Common myeloid progenitor, CD34-positive (primary cell): ENCODE data around the gene SSBP3.

Experiments
- CTCF ChIA-PET: fragments of 350-600 bp; sonication (Branson Sonifier 250); formaldehyde crosslinking; loops from one replicate; lab custom pipeline; 2021; ENCODE audit warnings: antibody characterized with exemption; lab: Charles Lee
- POLR2A ChIA-PET: fragments of 350-600 bp; sonication (Branson Sonifier 250); formaldehyde crosslinking; loops from one replicate; lab custom pipeline; 2021; ENCODE audit warnings: antibody characterized with exemption; lab: Charles Lee
- DNase-seq, 3 donors: peaks; one replicate each; pipeline versions ENCODE4 v3.0.0 to v3.0.0-alpha.2; 2013
- H3K27ac ChIP-seq, 2 experiments: 1 replicate in 1 of 2; 2 replicates in 1 of 2; pipeline ENCODE4 v1.7.0; 2013; ENCODE audit warnings: inconsistent platforms in 2 of 2, low read length in 2 of 2, mild to moderate bottlenecking in 2 of 2, low read depth in 1 of 2, moderate library complexity in 1 of 2; ENCODE audit not compliant: severe bottlenecking in 2 of 2, insufficient read depth in 1 of 2, poor library complexity in 1 of 2
- H3K27me3 ChIP-seq, 5 experiments: replicated peaks in 2 of 5; 1 replicate in 3 of 5; 2 replicates in 2 of 5; pipeline versions ENCODE4 v1.6.1 to v1.7.0; 2013; ENCODE audit warnings: low read length in 4 of 5, mild to moderate bottlenecking in 2 of 5, moderate library complexity in 2 of 5, inconsistent platforms in 1 of 5; ENCODE audit not compliant: insufficient read depth in 5 of 5, control insufficient read depth in 4 of 5
- H3K36me3 ChIP-seq, 4 experiments: 1 replicate in 2 of 4; 2 replicates in 2 of 4; pipeline versions ENCODE4 v1.6.1 to v1.7.0; 2013; ENCODE audit warnings: low read length in 3 of 4, control low read depth in 1 of 4, mild to moderate bottlenecking in 1 of 4; ENCODE audit not compliant: control insufficient read depth in 4 of 4, insufficient read depth in 4 of 4
- H3K4me1 ChIP-seq, 4 experiments: 1 replicate in 3 of 4; 2 replicates in 1 of 4; pipeline versions ENCODE4 v1.6.1 to v1.7.1; 2013; ENCODE audit warnings: low read length in 3 of 4, mild to moderate bottlenecking in 3 of 4, control low read depth in 1 of 4, inconsistent platforms in 1 of 4, moderate library complexity in 1 of 4; ENCODE audit not compliant: control insufficient read depth in 4 of 4, insufficient read depth in 4 of 4; ENCODE audit errors: control extremely low read depth in 1 of 4
- H3K4me3 ChIP-seq, 7 experiments: 1 replicate in 4 of 7; 2 replicates in 3 of 7; pipeline versions ENCODE4 v1.5.1 to v1.7.0; 2013; ENCODE audit warnings: mild to moderate bottlenecking in 7 of 7, low read length in 6 of 7, moderate library complexity in 6 of 7, inconsistent platforms in 2 of 7, low read depth in 2 of 7, control low read depth in 1 of 7; ENCODE audit not compliant: insufficient read depth in 4 of 7, control insufficient read depth in 1 of 7; ENCODE audit errors: extremely low read depth in 1 of 7
- H3K9me3 ChIP-seq, 5 experiments: 1 replicate in 4 of 5; 2 replicates in 1 of 5; pipeline versions ENCODE4 v1.6.1 to v1.7.1; 2013; ENCODE audit warnings: low read length in 4 of 5, mild to moderate bottlenecking in 2 of 5, inconsistent platforms in 1 of 5, low read depth in 1 of 5, moderate library complexity in 1 of 5; ENCODE audit not compliant: control insufficient read depth in 4 of 5, insufficient read depth in 2 of 5; ENCODE audit errors: control extremely low read depth in 1 of 5
- WGBS: methylation state at CpG from one replicate; pipeline ENCODE4 v1.1.5; 2013; ENCODE audit not compliant: insufficient coverage; 5-methylcytosine and 5-hydroxymethylcytosine counted together

SSBP3 gene

DNA sequence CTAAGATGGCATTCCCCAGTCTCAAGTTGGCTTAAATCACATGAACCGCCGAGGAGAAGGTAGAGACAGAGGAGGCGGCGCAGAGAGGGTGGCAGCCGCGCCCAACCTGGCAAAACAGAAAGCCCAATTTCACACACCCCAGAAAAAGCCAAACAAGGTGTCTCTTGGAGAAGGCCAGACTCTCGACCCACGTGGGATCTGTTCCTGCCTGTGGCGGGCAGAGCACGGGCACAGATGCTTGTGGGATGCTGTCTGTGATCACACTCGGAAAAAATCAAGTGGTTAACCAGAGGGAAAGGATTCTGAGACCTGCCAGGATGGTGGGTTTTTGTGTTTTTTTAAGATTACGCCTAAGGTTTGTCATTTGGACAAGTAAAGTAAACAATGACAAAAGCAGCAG, 125.5 kb downstream of the SSBP3 start:
- H3K9me3 ChIP-seq = no peaks in the 10 kb centered on the region
- peaks cover 11 to 55% (median 26%) of the 10 kb centered on the region in 4 experiments for H3K36me3 ChIP-seq
- WGBS = 94% methylated on average over 9 of the region's 12 CpGs
- no peak for DNase-seq
- H3K4me1 ChIP-seq = peaks cover 4 to 21% (median 14%) of the 10 kb centered on the region in 4 experiments
- POLR2A ChIA-PET = no interaction called here
- CTCF ChIA-PET = interaction anchor here (1.1 kb wide), 1 partner anchor 11 kb away, joined by 5 read pairs; no protein-coding TSS in a partner anchor
- H3K4me3 ChIP-seq = no peak overlapping the region
- H3K27ac ChIP-seq = no peak overlapping the region
- no peaks in the 10 kb centered on the region for H3K27me3 ChIP-seq

DNA sequence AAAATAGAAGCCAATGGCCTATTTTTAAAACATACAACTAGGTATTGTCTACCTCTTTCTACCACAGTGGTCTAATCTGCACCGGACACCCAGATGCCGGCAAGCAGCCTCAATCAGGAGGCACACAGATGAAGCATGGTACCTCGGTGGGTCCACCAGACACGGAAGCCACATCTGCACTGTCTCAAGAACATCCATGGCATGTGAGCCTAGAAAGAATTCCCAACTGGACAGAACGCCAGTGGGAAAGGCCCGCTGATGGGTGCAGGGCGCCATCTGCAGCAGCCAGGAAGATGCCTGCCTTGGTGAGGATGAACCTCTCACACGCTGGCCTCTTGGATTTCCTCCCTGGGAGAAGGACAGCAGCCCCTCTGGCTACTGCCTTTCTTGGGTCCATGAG, 126.7 kb downstream of the SSBP3 start:
- DNase-seq = no peak
- H3K4me3 ChIP-seq = no peak overlapping the region
- H3K4me1 ChIP-seq = peaks cover 4 to 28% (median 16%) of the 10 kb centered on the region in 4 experiments
- WGBS = over 99% methylated on average over 8 of the region's 8 CpGs
- H3K9me3 ChIP-seq = no peaks in the 10 kb centered on the region
- peaks cover 11 to 65% (median 27%) of the 10 kb centered on the region in 4 experiments for H3K36me3 ChIP-seq
- no peak overlapping the region for H3K27ac ChIP-seq
- ChIA-PET CTCF (interaction anchor here (1.2 kb wide), 1 partner anchor 50 kb away, joined by 3 read pairs; no protein-coding TSS in a partner anchor), POLR2A (no interaction called here)
- no peaks in the 10 kb centered on the region for H3K27me3 ChIP-seq

DNA sequence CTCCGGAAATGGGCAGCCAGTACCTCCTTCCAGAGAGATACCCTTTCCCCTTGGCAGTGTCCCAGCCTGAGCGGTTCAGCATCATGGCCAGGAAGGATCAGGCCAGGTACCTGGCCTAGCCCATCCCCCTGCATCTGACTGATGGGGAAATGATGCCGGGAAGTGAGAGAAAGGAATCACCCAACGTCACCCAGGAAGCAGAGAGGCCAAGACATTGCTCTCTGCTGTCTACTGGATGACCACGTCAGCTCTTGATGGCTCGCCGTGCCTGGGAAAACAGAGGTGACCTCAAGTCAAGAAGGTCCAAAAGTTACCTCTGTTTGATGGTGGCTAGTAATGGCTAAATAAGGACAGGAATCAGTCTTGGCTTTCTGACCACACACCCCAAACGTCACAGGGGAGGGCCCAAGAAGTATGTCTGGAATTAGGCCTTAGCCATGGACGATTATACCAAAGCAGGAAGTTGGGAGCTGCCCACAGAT, 127.2 kb downstream of the SSBP3 start:
- no peak overlapping the region for H3K27ac ChIP-seq
- WGBS = 95% methylated on average over 9 of the region's 9 CpGs
- H3K36me3 ChIP-seq = peaks cover 11 to 66% (median 27%) of the 10 kb centered on the region in 4 experiments
- no peak for DNase-seq
- POLR2A ChIA-PET = no interaction called here
- no peaks in the 10 kb centered on the region for H3K9me3 ChIP-seq
- no peak overlapping the region for H3K4me3 ChIP-seq
- CTCF ChIA-PET = interaction anchor here (1.0 to 1.7 kb wide), 3 partner anchors 13 to 211 kb away, joined by 3 to 4 read pairs (median 3); no protein-coding TSS in a partner anchor
- peaks cover 3 to 28% (median 16%) of the 10 kb centered on the region in 4 experiments for H3K4me1 ChIP-seq
- H3K27me3 ChIP-seq = no peaks in the 10 kb centered on the region

DNA sequence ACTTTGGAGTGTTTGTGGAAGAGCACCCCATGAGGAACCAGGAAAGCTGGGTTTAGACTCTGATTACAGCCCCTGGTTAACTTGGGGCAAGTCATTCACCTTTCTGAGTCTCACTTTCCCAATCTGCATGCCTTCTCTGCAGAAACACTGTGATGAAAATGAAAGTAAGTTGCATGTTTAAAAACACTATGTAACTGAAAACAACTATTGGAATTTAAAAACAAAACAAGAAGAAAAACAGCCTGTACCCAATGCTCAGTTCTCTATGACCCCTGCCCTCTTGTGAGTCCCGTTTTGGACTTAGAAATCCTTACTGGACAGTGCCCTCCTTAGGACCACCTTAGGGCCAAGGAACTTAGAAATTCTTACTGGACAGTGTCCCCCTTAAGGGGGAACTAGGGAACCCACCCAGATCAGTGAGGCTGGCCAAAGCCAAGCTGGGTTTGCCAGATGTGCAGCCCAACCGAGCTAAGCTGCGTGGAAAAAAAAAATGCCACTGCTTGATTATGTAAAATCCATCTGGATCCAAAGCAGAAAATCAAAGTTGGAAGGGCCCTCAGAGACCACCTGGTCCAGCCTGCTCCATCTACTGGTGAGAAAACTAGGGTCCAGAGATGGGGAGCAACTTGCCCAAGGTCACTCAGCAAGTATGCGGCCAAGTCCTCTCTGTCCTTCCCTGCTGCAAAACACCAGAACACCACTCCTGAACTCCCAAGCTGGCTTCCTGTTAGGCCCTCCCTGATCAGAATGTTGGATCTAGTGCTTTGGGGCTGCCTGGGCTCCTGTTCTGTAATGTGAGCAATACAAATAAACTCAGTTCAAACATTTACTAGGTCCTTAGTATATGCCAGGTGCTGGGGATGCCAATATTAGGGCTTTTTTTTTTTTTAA, 128.5 kb downstream of the SSBP3 start:
- POLR2A ChIA-PET = no interaction called here
- CTCF ChIA-PET = interaction anchor here (0.9 to 1.7 kb wide), 3 partner anchors 9 to 14 kb away, joined by 3 to 4 read pairs (median 3); no protein-coding TSS in a partner anchor
- Histone ChIP-seq H3K4me3 (no peak overlapping the region), H3K9me3 (no peaks in the 10 kb centered on the region), H3K27ac (no peak overlapping the region), H3K36me3 (peaks cover 11 to 77% (median 27%) of the 10 kb centered on the region in 4 experiments), H3K27me3 (no peaks in the 10 kb centered on the region), H3K4me1 (peaks cover 0 to 17% (median 8%) of the 10 kb centered on the region in 4 experiments)
- DNase-seq = no peak
- 90% methylated on average over 4 of the region's 4 CpGs for WGBS

DNA sequence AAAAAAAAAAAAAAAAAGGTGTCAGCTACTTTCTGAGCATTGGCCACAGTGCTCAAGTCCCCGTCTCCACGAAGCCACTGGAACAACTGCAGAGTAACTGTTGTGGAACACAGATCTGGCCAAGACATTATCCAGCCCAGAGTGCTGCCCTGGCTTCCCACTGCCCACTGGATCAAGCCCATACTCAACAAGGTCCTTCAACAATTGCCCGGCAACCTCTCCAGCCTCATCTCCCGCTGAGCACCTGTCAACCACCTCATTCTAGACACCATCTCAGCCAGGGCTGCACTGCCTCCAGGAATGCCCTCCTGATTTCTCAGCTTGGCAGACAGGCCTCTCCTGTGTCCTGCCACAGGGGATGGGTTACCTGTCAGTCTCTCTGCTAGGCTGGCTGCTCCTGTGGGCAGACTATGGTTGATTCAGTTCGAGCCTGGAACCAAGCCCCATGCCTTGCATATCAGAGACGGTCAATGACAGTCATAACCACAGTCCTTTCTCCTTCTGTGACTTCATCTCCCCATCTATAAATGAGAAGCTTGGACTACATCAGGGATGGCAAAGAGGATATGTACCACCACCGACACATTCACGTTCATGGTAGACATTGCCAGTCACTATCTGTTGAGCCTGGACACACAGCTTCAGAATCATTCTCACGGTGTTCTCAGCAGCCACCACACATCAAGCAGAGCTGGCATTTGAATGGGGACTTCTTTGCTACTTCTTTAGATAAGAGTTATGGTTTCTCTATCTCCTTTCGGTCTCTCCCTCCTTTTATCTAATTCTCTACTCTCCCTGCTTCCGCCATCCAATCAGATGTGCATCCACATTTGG, 129.4 kb downstream of the SSBP3 start:
- POLR2A ChIA-PET = no interaction called here
- no peak for DNase-seq
- 100% methylated on average over 6 of the region's 11 CpGs for WGBS
- no peaks in the 10 kb centered on the region for H3K9me3 ChIP-seq
- no peak overlapping the region for H3K4me3 ChIP-seq
- H3K4me1 ChIP-seq = peaks cover 0 to 13% (median 5%) of the 10 kb centered on the region in 4 experiments
- H3K27ac ChIP-seq = no peak overlapping the region
- CTCF ChIA-PET = interaction anchor here (0.9 to 1.7 kb wide), 4 partner anchors 8 to 18 kb away, joined by 3 to 6 read pairs (median 4); no protein-coding TSS in a partner anchor
- peaks cover 11 to 84% (median 28%) of the 10 kb centered on the region in 4 experiments for H3K36me3 ChIP-seq
- H3K27me3 ChIP-seq = no peaks in the 10 kb centered on the region

DNA sequence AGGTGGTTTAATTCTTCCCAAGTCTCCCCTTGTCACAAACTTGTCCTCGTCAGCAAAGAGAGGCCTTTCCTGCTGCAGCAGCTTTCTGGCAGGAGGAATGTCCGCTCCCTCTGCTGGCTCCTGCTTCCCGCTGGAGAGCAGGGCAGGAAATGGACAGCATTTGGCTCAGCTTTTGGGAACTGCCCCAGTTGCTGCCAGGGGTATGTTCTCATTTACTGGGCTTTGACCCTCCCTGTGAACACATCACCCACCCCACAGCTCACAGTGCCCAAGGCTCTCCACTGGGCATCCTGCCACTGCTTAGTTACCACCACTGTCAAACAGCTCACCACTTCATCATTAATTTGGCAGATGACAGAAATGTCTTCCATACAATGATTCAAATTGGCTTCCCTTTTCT, 130.8 kb downstream of the SSBP3 start:
- WGBS = 93% methylated on average over 3 of the region's 3 CpGs
- ChIA-PET POLR2A (no interaction called here), CTCF (interaction anchor here (1.1 to 1.6 kb wide), 2 partner anchors 10 to 20 kb away, joined by 3 to 6 read pairs; no protein-coding TSS in a partner anchor)
- Histone ChIP-seq H3K4me3 (no peak overlapping the region), H3K27ac (peak overlapping the region in 1 of 2 experiments; percentile 16), H3K27me3 (no peaks in the 10 kb centered on the region), H3K36me3 (peaks cover 8 to 81% (median 30%) of the 10 kb centered on the region in 4 experiments), H3K4me1 (peaks cover 0 to 13% (median 5%) of the 10 kb centered on the region in 4 experiments), H3K9me3 (no peaks in the 10 kb centered on the region)
- no peak for DNase-seq
